SK-N-SH treated with all-trans-retinoic acid at 6 μM for 48 hours (cell line): ENCODE results near the gene PRRT1.

Source experiments
- ATAC-seq: fragments of 200-7000 bp; cut with Tn5 transposase; 3 replicates; pipeline ENCODE4 v1.9.1; 2020; ENCODE audit warnings: mild to moderate bottlenecking, moderate library complexity
- ARNTL ChIP-seq: fragments of 450-650 bp; formaldehyde crosslinking; IDR thresholded peaks from 2 replicates; pipeline ENCODE4 v1.5.0; 2020; ENCODE audit warnings: low read depth, mild to moderate bottlenecking, moderate library complexity, borderline replicate concordance
- BACH2 ChIP-seq: fragments of 250-450 bp; sonication (Bioruptor Pico); IDR thresholded peaks from 2 replicates; pipeline ENCODE4 v1.9.0; 2021; ENCODE audit warnings: mild to moderate bottlenecking, borderline replicate concordance
- CSDC2 ChIP-seq: fragments of 250-450 bp; sonication (Bioruptor Pico); IDR thresholded peaks from 2 replicates; pipeline ENCODE4 v1.5.0; 2020; ENCODE audit warnings: mild to moderate bottlenecking, moderate library complexity
- ESRRG ChIP-seq: fragments of 250-450 bp; sonication (Bioruptor Pico); IDR thresholded peaks from 2 replicates; pipeline ENCODE4 v1.6.1; 2021; ENCODE audit warnings: mild to moderate bottlenecking
- GLIS3 ChIP-seq: fragments of 250-450 bp; sonication (Bioruptor Pico); IDR thresholded peaks from 2 replicates; pipeline ENCODE4 v1.5.0; 2020; ENCODE audit warnings: mild to moderate bottlenecking, moderate library complexity
- ISL1 ChIP-seq: fragments of 250-450 bp; sonication (Bioruptor Pico); IDR thresholded peaks from 2 replicates; pipeline ENCODE4 v2.1.2; 2022; ENCODE audit warnings: mild to moderate bottlenecking, moderate library complexity
- OSR1 ChIP-seq: fragments of 250-450 bp; sonication (Bioruptor Pico); IDR thresholded peaks from 2 replicates; pipeline ENCODE4 v1.8.0; 2022; ENCODE audit warnings: moderate library complexity, mild to moderate bottlenecking, inconsistent platforms
- PPARA ChIP-seq: fragments of 250-450 bp; sonication (Bioruptor Pico); IDR thresholded peaks from 2 replicates; pipeline ENCODE4 v1.5.0; 2020; ENCODE audit warnings: mild to moderate bottlenecking, borderline replicate concordance
- SNAI2 ChIP-seq: fragments of 250-450 bp; sonication (Bioruptor Pico); IDR thresholded peaks from 2 replicates; pipeline ENCODE4 v1.5.0; 2020; ENCODE audit warnings: mild to moderate bottlenecking, moderate library complexity
- TCF4 ChIP-seq: fragments of 250-450 bp; sonication (Bioruptor Pico); IDR thresholded peaks from 2 replicates; pipeline ENCODE4 v1.8.0; 2021; ENCODE audit warnings: mild to moderate bottlenecking, moderate library complexity, borderline replicate concordance
- TOX ChIP-seq: fragments of 250-450 bp; sonication (Bioruptor Pico); IDR thresholded peaks from 2 replicates; pipeline ENCODE4 v1.8.0; 2021; ENCODE audit warnings: mild to moderate bottlenecking, moderate library complexity, borderline replicate concordance
- ZC3H10 ChIP-seq: fragments of 250-450 bp; sonication (Bioruptor Pico); IDR thresholded peaks from 2 replicates; pipeline ENCODE4 v1.5.1; 2021; ENCODE audit warnings: mild to moderate bottlenecking, moderate library complexity
- ZFP3 ChIP-seq: fragments of 250-450 bp; sonication (Bioruptor Pico); IDR thresholded peaks from 2 replicates; pipeline ENCODE4 v1.5.0; 2020; ENCODE audit warnings: mild to moderate bottlenecking, moderate library complexity
- ZFP30 ChIP-seq: fragments of 450-650 bp; formaldehyde crosslinking; IDR thresholded peaks from 2 replicates; pipeline ENCODE4 v1.5.0; 2022; ENCODE audit warnings: mild to moderate bottlenecking, moderate library complexity
- ZNF565 ChIP-seq: fragments of 450-650 bp; formaldehyde crosslinking; conservative IDR thresholded peaks from 2 replicates; pipeline ENCODE4 v1.5.0; 2020; ENCODE audit warnings: low read depth, mild to moderate bottlenecking, moderate library complexity
- ZNF70 ChIP-seq: fragments of 450-650 bp; formaldehyde crosslinking; IDR thresholded peaks from 2 replicates; pipeline ENCODE4 v1.5.0; 2020; ENCODE audit warnings: mild to moderate bottlenecking, moderate library complexity
- ZNF8 ChIP-seq: fragments of 450-650 bp; formaldehyde crosslinking; IDR thresholded peaks from 2 replicates; pipeline ENCODE4 v1.5.0; 2020; ENCODE audit warnings: mild to moderate bottlenecking, moderate library complexity
- TF ChIP-seq, protein P1 (sequence below): fragments of 250-450 bp; sonication (Bioruptor Pico); IDR thresholded peaks from 2 replicates; pipeline ENCODE4 v1.8.0; 2021; ENCODE audit warnings: low read depth, mild to moderate bottlenecking, moderate library complexity, borderline replicate concordance
- TF ChIP-seq, protein P2 (sequence below): fragments of 250-450 bp; sonication (Bioruptor Pico); IDR thresholded peaks from 2 replicates; pipeline ENCODE4 v1.5.1; 2021; ENCODE audit warnings: mild to moderate bottlenecking, moderate library complexity
- TF ChIP-seq, protein P3 (sequence below): fragments of 250-450 bp; sonication (Bioruptor Pico); IDR thresholded peaks from 2 replicates; pipeline ENCODE4 v1.8.0; 2020; ENCODE audit warnings: mild to moderate bottlenecking, moderate library complexity, borderline replicate concordance
- TF ChIP-seq, protein P4 (sequence below): fragments of 250-450 bp; sonication (Bioruptor Pico); IDR thresholded peaks from 2 replicates; pipeline ENCODE4 v1.5.0; 2020; ENCODE audit warnings: mild to moderate bottlenecking, moderate library complexity

The PRRT1 gene

DNA sequence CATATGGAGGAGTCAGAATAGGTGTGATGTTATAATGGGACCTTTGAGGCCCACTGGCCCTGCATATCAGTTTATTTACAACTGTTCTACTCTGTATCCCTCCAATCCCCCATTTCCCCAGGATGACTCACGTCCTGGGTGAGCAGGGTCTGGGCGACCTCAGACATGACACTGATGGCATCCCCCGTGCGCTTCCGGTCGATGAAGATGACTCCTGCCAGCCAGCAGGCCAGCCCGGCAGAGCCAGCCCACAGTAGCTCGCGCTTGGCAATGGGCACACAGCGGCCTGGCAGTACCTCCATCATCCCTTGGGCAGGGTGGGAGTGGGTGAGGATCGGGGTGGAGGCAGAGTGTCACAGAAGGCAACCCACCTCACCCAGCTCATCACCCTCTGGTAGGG lies 18.6 kb upstream of the PRRT1 start (continued):
- no peak for TF ChIP-seq BACH2
- no peak for TF ChIP-seq ARNTL (CRISPR knock-in tag)
- TF ChIP-seq, protein P1, sequence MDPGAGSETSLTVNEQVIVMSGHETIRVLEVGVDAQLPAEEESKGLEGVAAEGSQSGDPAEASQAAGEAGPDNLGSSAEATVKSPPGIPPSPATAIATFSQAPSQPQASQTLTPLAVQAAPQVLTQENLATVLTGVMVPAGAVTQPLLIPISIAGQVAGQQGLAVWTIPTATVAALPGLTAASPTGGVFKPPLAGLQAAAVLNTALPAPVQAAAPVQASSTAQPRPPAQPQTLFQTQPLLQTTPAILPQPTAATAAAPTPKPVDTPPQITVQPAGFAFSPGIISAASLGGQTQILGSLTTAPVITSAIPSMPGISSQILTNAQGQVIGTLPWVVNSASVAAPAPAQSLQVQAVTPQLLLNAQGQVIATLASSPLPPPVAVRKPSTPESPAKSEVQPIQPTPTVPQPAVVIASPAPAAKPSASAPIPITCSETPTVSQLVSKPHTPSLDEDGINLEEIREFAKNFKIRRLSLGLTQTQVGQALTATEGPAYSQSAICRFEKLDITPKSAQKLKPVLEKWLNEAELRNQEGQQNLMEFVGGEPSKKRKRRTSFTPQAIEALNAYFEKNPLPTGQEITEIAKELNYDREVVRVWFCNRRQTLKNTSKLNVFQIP (CRISPR knock-in tag): no peak
- TF ChIP-seq ISL1: no peak
- TF ChIP-seq, protein P2, sequence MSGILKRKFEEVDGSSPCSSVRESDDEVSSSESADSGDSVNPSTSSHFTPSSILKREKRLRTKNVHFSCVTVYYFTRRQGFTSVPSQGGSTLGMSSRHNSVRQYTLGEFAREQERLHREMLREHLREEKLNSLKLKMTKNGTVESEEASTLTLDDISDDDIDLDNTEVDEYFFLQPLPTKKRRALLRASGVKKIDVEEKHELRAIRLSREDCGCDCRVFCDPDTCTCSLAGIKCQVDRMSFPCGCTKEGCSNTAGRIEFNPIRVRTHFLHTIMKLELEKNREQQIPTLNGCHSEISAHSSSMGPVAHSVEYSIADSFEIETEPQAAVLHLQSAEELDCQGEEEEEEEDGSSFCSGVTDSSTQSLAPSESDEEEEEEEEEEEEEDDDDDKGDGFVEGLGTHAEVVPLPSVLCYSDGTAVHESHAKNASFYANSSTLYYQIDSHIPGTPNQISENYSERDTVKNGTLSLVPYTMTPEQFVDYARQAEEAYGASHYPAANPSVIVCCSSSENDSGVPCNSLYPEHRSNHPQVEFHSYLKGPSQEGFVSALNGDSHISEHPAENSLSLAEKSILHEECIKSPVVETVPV (CRISPR knock-in tag): no peak
- TF ChIP-seq PPARA (CRISPR knock-in tag): no peak
- TF ChIP-seq ZC3H10 (CRISPR knock-in tag): no peak

DNA sequence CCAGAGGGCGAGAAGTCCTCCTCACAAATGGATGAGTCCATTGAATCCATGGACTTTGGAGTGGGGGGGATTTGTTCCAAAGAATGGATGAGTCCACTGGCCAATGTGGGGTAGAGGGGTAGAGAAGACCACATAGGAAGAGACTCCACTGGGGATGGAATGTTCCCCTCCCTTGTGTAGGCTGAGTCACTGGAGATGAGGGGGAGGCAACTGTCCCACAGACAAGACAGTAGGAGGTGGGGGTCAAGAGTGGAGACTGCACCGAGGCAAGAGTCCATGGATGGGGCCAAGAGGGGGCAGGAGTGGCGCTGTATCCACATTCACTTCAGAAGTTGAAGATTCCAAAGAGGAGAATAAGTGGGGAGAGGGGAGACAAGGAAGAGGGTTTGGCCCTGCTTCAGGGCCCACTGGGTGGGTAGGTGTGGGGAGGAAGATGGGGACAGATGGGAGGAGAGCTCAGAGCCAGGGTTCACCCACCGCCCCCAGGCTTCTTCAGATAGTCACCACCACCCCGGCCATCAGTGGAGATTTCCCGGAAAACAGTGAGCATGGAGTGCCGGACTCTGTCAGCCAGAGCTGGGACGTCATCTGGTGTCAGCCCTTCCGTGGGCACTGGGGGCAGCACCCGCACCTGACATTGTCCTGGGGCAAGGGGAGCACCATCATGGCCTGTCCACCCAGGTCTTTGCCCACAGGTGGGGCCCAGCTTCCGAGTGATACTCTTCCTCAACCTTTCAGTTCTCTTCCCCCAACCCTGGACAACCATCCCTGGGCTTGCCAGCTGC lies 17.3 kb upstream of the PRRT1 start:
- TF ChIP-seq ZFP3 (CRISPR knock-in tag) (no peak), TCF4 (no peak)
- TF ChIP-seq, protein P1 (CRISPR knock-in tag): no peak

DNA sequence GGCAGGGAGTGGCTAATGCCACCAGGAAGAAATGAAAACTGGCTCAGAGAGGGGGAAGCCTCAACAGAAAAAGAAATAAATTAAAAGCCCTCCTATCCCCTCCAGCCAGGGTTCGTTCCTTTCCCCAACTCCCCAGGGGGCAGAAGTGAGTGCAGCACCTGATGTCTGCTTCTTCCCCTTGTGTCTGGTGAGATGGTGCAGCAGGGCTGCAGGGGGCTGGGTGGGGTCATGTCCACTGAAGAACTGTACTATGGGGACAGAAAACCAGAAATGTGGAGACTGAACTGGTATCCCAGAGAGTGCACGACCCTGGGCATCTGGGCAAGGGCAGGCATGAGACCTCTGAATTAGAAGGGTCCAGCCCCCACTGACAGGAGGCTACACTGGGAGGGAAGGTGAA lies 16.6 kb upstream of the PRRT1 start:
- TF ChIP-seq BACH2 (no peak), ZC3H10 (CRISPR knock-in tag) (no peak), GLIS3 (CRISPR knock-in tag) (no peak), CSDC2 (CRISPR knock-in tag) (no peak)
- ATAC-seq: no peak

More for the DNA sequence above, 17.3 kb upstream of the PRRT1 start:
- 0 out of 3 replicates have a peak, but pooled peaks have one; percentile 11 for ATAC-seq

DNA sequence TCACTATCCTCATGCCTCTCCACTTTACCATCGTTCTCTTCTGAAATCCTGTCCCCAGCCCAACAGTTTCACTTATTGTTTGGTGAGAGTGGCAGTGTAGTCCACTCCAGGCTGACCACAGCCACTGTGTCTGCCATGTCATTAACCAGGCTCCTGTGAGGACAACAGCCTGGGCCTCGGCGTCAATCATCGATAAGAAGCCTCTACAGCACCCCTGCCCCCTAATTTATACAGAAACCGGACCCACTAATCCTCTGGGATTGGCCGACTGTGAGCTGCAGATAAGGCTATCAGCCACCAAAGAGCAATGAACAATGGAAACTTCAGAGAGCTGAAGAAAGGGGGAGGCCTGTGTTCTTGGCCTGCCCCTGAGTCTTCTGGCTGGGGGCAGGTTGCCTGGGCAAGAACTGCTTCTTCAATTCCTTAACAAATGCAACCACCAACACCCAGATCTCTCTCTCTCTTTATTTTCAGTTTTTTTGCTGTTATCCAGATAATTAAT lies 16.1 kb upstream of the PRRT1 start:
- no peak for ATAC-seq
- TF ChIP-seq ARNTL (CRISPR knock-in tag) (no peak), BACH2 (no peak), TOX (CRISPR knock-in tag) (no peak), ZNF70 (CRISPR knock-in tag) (no peak), ZC3H10 (CRISPR knock-in tag) (no peak), ZNF8 (CRISPR knock-in tag) (no peak), ZFP3 (CRISPR knock-in tag) (no peak), SNAI2 (CRISPR knock-in tag) (no peak), CSDC2 (CRISPR knock-in tag) (no peak), ZNF565 (CRISPR knock-in tag) (no peak), TCF4 (no peak), OSR1 (CRISPR knock-in tag) (no peak), ESRRG (CRISPR knock-in tag) (no peak)
- TF ChIP-seq, protein P3, sequence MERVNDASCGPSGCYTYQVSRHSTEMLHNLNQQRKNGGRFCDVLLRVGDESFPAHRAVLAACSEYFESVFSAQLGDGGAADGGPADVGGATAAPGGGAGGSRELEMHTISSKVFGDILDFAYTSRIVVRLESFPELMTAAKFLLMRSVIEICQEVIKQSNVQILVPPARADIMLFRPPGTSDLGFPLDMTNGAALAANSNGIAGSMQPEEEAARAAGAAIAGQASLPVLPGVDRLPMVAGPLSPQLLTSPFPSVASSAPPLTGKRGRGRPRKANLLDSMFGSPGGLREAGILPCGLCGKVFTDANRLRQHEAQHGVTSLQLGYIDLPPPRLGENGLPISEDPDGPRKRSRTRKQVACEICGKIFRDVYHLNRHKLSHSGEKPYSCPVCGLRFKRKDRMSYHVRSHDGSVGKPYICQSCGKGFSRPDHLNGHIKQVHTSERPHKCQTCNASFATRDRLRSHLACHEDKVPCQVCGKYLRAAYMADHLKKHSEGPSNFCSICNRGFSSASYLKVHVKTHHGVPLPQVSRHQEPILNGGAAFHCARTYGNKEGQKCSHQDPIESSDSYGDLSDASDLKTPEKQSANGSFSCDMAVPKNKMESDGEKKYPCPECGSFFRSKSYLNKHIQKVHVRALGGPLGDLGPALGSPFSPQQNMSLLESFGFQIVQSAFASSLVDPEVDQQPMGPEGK (CRISPR knock-in tag): no peak

DNA sequence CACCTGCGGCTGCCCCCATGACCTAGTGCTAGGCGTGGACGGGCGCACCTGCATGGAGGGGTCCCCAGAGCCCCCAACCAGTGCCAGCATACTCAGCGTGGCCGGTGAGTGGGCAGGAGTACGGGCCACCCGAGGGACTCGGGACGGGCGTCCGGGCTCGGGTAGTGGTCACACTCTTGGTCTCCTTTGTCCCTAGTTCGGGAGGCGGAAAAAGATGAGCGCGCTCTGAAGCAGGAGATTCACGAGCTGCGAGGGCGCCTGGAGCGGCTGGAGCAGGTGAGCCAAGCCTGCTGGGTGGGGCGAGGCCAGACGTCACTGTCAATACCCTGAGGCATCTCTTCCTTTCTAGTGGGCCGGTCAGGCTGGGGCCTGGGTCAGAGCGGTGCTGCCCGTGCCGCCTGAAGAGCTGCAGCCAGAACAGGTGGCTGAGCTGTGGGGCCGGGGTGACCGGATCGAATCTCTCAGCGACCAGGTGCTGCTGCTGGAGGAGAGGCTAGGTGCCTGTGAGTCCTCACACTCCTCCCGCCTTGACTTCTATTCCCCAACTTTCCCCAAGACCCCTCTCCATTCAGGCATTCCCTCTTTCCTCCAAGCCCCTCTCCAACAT lies 15.5 kb upstream of the PRRT1 start:
- ATAC-seq: no peak
- TF ChIP-seq ZNF8 (CRISPR knock-in tag) (no peak), BACH2 (no peak), ZFP30 (CRISPR knock-in tag) (no peak), PPARA (CRISPR knock-in tag) (no peak), ARNTL (CRISPR knock-in tag) (no peak)
- TF ChIP-seq, protein P3 (CRISPR knock-in tag): no peak
- TF ChIP-seq, protein P4, sequence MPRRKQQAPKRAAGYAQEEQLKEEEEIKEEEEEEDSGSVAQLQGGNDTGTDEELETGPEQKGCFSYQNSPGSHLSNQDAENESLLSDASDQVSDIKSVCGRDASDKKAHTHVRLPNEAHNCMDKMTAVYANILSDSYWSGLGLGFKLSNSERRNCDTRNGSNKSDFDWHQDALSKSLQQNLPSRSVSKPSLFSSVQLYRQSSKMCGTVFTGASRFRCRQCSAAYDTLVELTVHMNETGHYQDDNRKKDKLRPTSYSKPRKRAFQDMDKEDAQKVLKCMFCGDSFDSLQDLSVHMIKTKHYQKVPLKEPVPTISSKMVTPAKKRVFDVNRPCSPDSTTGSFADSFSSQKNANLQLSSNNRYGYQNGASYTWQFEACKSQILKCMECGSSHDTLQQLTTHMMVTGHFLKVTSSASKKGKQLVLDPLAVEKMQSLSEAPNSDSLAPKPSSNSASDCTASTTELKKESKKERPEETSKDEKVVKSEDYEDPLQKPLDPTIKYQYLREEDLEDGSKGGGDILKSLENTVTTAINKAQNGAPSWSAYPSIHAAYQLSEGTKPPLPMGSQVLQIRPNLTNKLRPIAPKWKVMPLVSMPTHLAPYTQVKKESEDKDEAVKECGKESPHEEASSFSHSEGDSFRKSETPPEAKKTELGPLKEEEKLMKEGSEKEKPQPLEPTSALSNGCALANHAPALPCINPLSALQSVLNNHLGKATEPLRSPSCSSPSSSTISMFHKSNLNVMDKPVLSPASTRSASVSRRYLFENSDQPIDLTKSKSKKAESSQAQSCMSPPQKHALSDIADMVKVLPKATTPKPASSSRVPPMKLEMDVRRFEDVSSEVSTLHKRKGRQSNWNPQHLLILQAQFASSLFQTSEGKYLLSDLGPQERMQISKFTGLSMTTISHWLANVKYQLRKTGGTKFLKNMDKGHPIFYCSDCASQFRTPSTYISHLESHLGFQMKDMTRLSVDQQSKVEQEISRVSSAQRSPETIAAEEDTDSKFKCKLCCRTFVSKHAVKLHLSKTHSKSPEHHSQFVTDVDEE (CRISPR knock-in tag): no peak
